ENCODE measurements around the gene RBM27.

DNA sequence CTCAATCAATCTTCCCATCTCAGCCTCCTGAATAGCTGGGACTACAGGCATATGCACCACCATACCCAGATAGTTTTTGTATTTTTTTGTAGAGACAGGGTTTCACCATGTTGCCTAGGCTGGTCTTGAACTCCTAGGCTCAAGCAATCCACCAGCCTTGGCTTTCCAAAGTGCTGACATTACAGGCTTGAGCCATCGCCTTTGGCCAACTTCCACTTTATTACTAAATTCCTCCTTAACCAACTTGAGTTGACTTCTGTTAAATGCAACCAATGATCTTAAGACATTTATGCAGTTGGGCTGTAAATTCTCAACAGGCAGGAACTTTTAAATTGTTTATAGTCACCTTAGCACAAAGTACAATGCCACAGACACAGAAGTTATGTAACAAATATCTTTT, 23.7 kb upstream of the RBM27 start:
- TF ChIP-seq, protein P1, sequence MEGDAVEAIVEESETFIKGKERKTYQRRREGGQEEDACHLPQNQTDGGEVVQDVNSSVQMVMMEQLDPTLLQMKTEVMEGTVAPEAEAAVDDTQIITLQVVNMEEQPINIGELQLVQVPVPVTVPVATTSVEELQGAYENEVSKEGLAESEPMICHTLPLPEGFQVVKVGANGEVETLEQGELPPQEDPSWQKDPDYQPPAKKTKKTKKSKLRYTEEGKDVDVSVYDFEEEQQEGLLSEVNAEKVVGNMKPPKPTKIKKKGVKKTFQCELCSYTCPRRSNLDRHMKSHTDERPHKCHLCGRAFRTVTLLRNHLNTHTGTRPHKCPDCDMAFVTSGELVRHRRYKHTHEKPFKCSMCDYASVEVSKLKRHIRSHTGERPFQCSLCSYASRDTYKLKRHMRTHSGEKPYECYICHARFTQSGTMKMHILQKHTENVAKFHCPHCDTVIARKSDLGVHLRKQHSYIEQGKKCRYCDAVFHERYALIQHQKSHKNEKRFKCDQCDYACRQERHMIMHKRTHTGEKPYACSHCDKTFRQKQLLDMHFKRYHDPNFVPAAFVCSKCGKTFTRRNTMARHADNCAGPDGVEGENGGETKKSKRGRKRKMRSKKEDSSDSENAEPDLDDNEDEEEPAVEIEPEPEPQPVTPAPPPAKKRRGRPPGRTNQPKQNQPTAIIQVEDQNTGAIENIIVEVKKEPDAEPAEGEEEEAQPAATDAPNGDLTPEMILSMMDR (IDR thresholded peaks at IDR 0.05), result no peak
- TF ChIP-seq POLR2A (IDR thresholded peaks at IDR 0.05), result no peak
